ENCODE results near the gene TMEM266.

DNA sequence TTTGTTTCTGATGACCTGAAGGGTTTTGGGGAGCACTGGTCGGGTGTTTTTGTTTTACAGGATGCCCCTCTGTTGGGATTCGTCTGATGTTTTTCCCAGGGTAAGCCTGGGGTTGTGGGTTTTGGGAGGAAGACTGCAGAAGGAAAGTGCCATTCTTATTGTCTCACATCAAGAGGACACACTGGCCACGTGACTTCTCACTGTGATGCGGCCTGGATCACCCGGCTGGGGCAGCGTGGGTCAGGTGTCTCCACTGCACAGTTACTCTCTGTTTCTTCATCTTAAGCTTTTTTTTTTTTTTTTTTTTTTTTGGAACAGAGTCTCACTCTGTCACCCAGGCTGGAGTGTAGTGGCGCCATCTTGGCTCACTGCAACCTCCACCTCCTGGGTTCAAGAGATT lies 120.5 kb downstream of the TMEM266 start:
- TF ChIP-seq EP300 (IDR thresholded peaks at IDR 0.05) (no peak), POLR2A (IDR thresholded peaks at IDR 0.05) (no peak), POLR2AphosphoS5 (IDR thresholded peaks at IDR 0.05) (no peak)
- TF ChIP-seq, protein P1, sequence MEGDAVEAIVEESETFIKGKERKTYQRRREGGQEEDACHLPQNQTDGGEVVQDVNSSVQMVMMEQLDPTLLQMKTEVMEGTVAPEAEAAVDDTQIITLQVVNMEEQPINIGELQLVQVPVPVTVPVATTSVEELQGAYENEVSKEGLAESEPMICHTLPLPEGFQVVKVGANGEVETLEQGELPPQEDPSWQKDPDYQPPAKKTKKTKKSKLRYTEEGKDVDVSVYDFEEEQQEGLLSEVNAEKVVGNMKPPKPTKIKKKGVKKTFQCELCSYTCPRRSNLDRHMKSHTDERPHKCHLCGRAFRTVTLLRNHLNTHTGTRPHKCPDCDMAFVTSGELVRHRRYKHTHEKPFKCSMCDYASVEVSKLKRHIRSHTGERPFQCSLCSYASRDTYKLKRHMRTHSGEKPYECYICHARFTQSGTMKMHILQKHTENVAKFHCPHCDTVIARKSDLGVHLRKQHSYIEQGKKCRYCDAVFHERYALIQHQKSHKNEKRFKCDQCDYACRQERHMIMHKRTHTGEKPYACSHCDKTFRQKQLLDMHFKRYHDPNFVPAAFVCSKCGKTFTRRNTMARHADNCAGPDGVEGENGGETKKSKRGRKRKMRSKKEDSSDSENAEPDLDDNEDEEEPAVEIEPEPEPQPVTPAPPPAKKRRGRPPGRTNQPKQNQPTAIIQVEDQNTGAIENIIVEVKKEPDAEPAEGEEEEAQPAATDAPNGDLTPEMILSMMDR (IDR thresholded peaks at IDR 0.05), result no peak

Measured in sigmoid colon (tissue), 4 donors.